ENCODE measurements around the gene AHNAK. TPM values are rescaled to one million over a fixed set of nuclear protein-coding genes. Genes with fewer than 3 reads are reported as not detected.
"Not testable (repeated sequence)": the region's sequence is repeated elsewhere in the genome, so short reads cannot be mapped to it uniquely, and the experiment has no call there.

The AHNAK gene
- total RNA-seq, 1 experiment from 2014 or later: 73.0 TPM

GRCh38 chr11:62565100-62565802 lies 18.6 kb upstream of the AHNAK start:
- POLR2A ChIA-PET (ENCODE audit: low non-redundant PET): no interaction called here
- Histone ChIP-seq H3K36me3 (ENCODE audit: insufficient read depth, low read length, poor library complexity, severe bottlenecking) (peaks cover 95% of the 10 kb centered on the region), H3K4me1 (ENCODE audit: insufficient read depth, low read length, poor library complexity, severe bottlenecking) (peaks cover 17% of the 10 kb centered on the region), H3K27me3 (replicated peaks; ENCODE audit: insufficient read depth, low read depth, low read length, poor library complexity) (no peaks in the 10 kb centered on the region), H3K27ac (ENCODE audit: low read depth, low read length, poor library complexity, severe bottlenecking) (no peak overlapping the region), H3K9me3 (ENCODE audit: low read depth, low read length, poor library complexity, severe bottlenecking) (no peaks in the 10 kb centered on the region), H3K4me3 (ENCODE audit: low read depth, low read length, poor library complexity, severe bottlenecking) (no peak overlapping the region)
- DNase-seq (ENCODE audit: low spot score): no peak
- CTCF ChIA-PET: interaction anchor here (1.1 kb wide), 1 partner anchor 170 kb away, joined by 4 read pairs; no protein-coding TSS in a partner anchor
- no TSS peak for BruUV-seq (replicated peaks)
- TF ChIP-seq CTCF (conservative IDR thresholded peaks at IDR 0.05; ENCODE audit: low read depth, low read length) (no peak), EZH2 (IDR thresholded peaks at IDR 0.05; ENCODE audit: borderline replicate concordance, low read depth, low read length, poor library complexity, severe bottlenecking) (no peak)
- intact Hi-C loops (cut with micrococcal nuclease; ENCODE audit: unreplicated experiment): no loop called here

GRCh38 chr11:62561677-62562230 lies 15.1 kb upstream of the AHNAK start:
- BruUV-seq (replicated peaks); DNase-seq (ENCODE audit: low spot score); H3K27ac ChIP-seq (ENCODE audit: low read depth, low read length, poor library complexity, severe bottlenecking); POLR2A ChIA-PET (ENCODE audit: low non-redundant PET); H3K27me3 ChIP-seq (replicated peaks; ENCODE audit: insufficient read depth, low read depth, low read length, poor library complexity); H3K4me3 ChIP-seq (ENCODE audit: low read depth, low read length, poor library complexity, severe bottlenecking); H3K9me3 ChIP-seq (ENCODE audit: low read depth, low read length, poor library complexity, severe bottlenecking): not testable (repeated sequence)
- H3K36me3 ChIP-seq (ENCODE audit: insufficient read depth, low read length, poor library complexity, severe bottlenecking): peaks cover 95% of the 10 kb centered on the region
- intact Hi-C loops (cut with micrococcal nuclease; ENCODE audit: unreplicated experiment): loop anchor here (2.0 to 5.0 kb wide), 2 partner anchors 139 to 167 kb away; no protein-coding TSS in a partner anchor
- CTCF ChIA-PET: interaction anchor here (3.1 kb wide), 1 partner anchor 19 kb away, joined by 26 read pairs; no protein-coding TSS in a partner anchor
- peaks cover 43% of the 10 kb centered on the region for H3K4me1 ChIP-seq (ENCODE audit: insufficient read depth, low read length, poor library complexity, severe bottlenecking)

GRCh38 chr11:62560566-62561103 lies 14.0 kb upstream of the AHNAK start:
- intact Hi-C loops (cut with micrococcal nuclease; ENCODE audit: unreplicated experiment): loop anchor here (2.0 to 5.0 kb wide), 2 partner anchors 138 to 166 kb away; no protein-coding TSS in a partner anchor
- DNase-seq (ENCODE audit: low spot score): peak; percentile 96
- no peaks in the 10 kb centered on the region for H3K9me3 ChIP-seq (ENCODE audit: low read depth, low read length, poor library complexity, severe bottlenecking)
- H3K4me3 ChIP-seq (ENCODE audit: low read depth, low read length, poor library complexity, severe bottlenecking): no peak overlapping the region
- no peaks in the 10 kb centered on the region for H3K27me3 ChIP-seq (replicated peaks; ENCODE audit: insufficient read depth, low read depth, low read length, poor library complexity)
- TF ChIP-seq CTCF (conservative IDR thresholded peaks at IDR 0.05; ENCODE audit: low read depth, low read length): peak; percentile 84
- TF ChIP-seq EZH2 (IDR thresholded peaks at IDR 0.05; ENCODE audit: borderline replicate concordance, low read depth, low read length, poor library complexity, severe bottlenecking): no peak
- H3K36me3 ChIP-seq (ENCODE audit: insufficient read depth, low read length, poor library complexity, severe bottlenecking): peaks cover 84% of the 10 kb centered on the region
- CTCF ChIA-PET: interaction anchor here (0.5 to 3.1 kb wide), 10 partner anchors 11 to 205 kb away, joined by 4 to 41 read pairs (median 8); partner anchors contain the start of genes AHNAK, EEF1G and TUT1
- peak overlapping the region; percentile 24 for H3K27ac ChIP-seq (ENCODE audit: low read depth, low read length, poor library complexity, severe bottlenecking)
- no TSS peak for BruUV-seq (replicated peaks)
- POLR2A ChIA-PET (ENCODE audit: low non-redundant PET): interaction anchor here (0.6 kb wide), 2 partner anchors 11 to 151 kb away, joined by 3 read pairs; no protein-coding TSS in a partner anchor
- H3K4me1 ChIP-seq (ENCODE audit: insufficient read depth, low read length, poor library complexity, severe bottlenecking): peaks cover 48% of the 10 kb centered on the region

- peaks cover 57% of the 10 kb centered on the region for H3K4me1 ChIP-seq (ENCODE audit: insufficient read depth, low read length, poor library complexity, severe bottlenecking)
- H3K27ac ChIP-seq (ENCODE audit: low read depth, low read length, poor library complexity, severe bottlenecking): peak overlapping the region; percentile 79
- intact Hi-C loops (cut with micrococcal nuclease; ENCODE audit: unreplicated experiment): loop anchor here (2.0 to 5.0 kb wide), 2 partner anchors 137 to 165 kb away; no protein-coding TSS in a partner anchor
- H3K36me3 ChIP-seq (ENCODE audit: insufficient read depth, low read length, poor library complexity, severe bottlenecking): peaks cover 75% of the 10 kb centered on the region
- TSS peak; percentile 100 for BruUV-seq (replicated peaks)
- ChIA-PET CTCF (interaction anchor here (1.2 to 3.1 kb wide), 5 partner anchors 13 to 165 kb away, joined by 4 to 41 read pairs (median 10); partner anchors contain the start of genes AHNAK and EEF1G), POLR2A (ENCODE audit: low non-redundant PET) (interaction anchor here (0.6 kb wide), 2 partner anchors 74 to 105 kb away, joined by 5 to 10 read pairs; partner anchors contain the start of genes C11orf98 and CSKMT)
- not testable (repeated sequence) for H3K27me3 ChIP-seq (replicated peaks; ENCODE audit: insufficient read depth, low read depth, low read length, poor library complexity); H3K9me3 ChIP-seq (ENCODE audit: low read depth, low read length, poor library complexity, severe bottlenecking); H3K4me3 ChIP-seq (ENCODE audit: low read depth, low read length, poor library complexity, severe bottlenecking); DNase-seq (ENCODE audit: low spot score)
Measured at GRCh38 chr11:62559626-62560025, 13.0 kb upstream of the AHNAK start.

Data from A673 (cell line).